Colon (tissue), 2 donors: Measurements from ENCODE around the gene SUMF2.
"Not testable (repeated sequence)": the region's sequence is repeated elsewhere in the genome, so short reads cannot be mapped to it uniquely, and the experiment has no call there.

ENCODE experiments used
- FAIRE-seq: peaks from 2 replicates; lab custom pipeline; 2012; peaks lifted over from hg19 to GRCh38; lab: Jason Lieb, UNC
- donor health status: control.
- donor health status: control.

Gene SUMF2

GRCh38 chr7:56107954-56108258 lies 43.8 kb downstream of the SUMF2 start:
- no peak for FAIRE-seq

- no peak for FAIRE-seq
Observed at GRCh38 chr7:56110611-56111010, 46.5 kb downstream of the SUMF2 start.

GRCh38 chr7:56112244-56112643 lies 48.2 kb downstream of the SUMF2 start:
- FAIRE-seq = not testable (repeated sequence)

GRCh38 chr7:56115852-56116538 lies 51.9 kb downstream of the SUMF2 start, which contains the start of gene NUPR2:
Gene NUPR2, minus strand, starts transcription at chr7:56116417. Its CDS starts 103 bp downstream, at chr7:56116314.
- no peak for FAIRE-seq

- FAIRE-seq = no peak
Observed at GRCh38 chr7:56121440-56121839, 57.4 kb downstream of the SUMF2 start.

GRCh38 chr7:56124981-56125380 lies 60.9 kb downstream of the SUMF2 start:
- FAIRE-seq = no peak

- no peak for FAIRE-seq
Observed at GRCh38 chr7:56125831-56126230, 61.7 kb downstream of the SUMF2 start.

- FAIRE-seq = no peak
Observed at GRCh38 chr7:56127241-56127975, 63.3 kb downstream of the SUMF2 start.
